Measurements from ENCODE around the gene KCNMA1.

The KCNMA1 gene

GRCh38 chr10:77144656-77145055 lies 493.0 kb downstream of the KCNMA1 start:
- Histone ChIP-seq H3K36me3 (ENCODE audit: control insufficient read depth, insufficient read depth, low read length) (no peaks in the 10 kb centered on the region), H3K27me3 (replicated peaks; ENCODE audit: control insufficient read depth, insufficient read depth, low read length) (no peaks in the 10 kb centered on the region), H3K4me3 (replicated peaks; ENCODE audit: low read depth, low read length) (no peak overlapping the region)
- TF ChIP-seq, protein P1, sequence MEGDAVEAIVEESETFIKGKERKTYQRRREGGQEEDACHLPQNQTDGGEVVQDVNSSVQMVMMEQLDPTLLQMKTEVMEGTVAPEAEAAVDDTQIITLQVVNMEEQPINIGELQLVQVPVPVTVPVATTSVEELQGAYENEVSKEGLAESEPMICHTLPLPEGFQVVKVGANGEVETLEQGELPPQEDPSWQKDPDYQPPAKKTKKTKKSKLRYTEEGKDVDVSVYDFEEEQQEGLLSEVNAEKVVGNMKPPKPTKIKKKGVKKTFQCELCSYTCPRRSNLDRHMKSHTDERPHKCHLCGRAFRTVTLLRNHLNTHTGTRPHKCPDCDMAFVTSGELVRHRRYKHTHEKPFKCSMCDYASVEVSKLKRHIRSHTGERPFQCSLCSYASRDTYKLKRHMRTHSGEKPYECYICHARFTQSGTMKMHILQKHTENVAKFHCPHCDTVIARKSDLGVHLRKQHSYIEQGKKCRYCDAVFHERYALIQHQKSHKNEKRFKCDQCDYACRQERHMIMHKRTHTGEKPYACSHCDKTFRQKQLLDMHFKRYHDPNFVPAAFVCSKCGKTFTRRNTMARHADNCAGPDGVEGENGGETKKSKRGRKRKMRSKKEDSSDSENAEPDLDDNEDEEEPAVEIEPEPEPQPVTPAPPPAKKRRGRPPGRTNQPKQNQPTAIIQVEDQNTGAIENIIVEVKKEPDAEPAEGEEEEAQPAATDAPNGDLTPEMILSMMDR (IDR thresholded peaks at IDR 0.05; ENCODE audit: insufficient read depth, low read length, poor library complexity, severe bottlenecking), result no peak
- no peak for DNase-seq (ENCODE audit: extremely low read depth, insufficient read length)

DNA sequence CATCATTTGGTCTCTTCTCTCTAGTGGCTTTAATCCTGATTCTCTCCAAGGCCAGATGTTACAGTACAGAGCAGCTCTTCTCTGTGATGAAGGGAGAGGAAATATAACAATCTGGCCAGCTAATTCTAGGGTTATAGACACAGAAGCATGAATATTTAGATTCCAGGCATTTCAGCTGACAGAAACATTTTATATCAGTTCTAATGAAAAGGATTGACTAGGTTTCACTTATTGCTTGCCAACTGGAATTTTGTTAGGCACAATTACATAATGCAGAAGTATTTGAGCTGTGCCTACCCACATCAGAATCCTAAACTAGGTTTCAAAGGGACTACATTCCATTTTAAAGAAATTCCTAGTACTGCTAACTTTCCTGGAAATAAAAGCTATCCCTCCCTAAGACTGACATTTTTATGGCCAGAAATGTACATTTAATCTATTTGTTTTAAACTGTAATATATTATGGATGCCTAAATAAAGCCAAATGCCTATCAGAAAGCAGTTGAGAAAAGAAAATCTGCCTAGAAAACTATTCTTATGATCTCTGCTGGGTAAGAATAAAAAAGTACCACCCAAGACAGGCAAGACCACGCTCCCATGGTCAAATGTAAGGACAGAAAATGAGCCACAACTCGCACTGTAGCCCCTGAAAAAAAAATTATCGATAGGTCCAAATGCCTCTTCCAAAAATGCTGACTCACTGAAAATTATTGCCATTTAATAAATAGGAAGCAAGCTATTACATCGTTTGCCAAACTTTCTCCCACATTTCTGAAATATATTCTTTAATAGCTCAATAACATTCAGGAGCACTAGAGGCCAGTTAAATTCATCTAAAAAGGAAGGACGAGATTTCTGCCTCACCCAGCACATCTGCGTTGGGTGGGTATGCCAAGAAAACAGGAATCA lies 498.1 kb downstream of the KCNMA1 start:
- H3K27me3 ChIP-seq (replicated peaks; ENCODE audit: control insufficient read depth, insufficient read depth, low read length), result no peaks in the 10 kb centered on the region
- TF ChIP-seq, protein P1 (IDR thresholded peaks at IDR 0.05; ENCODE audit: insufficient read depth, low read length, poor library complexity, severe bottlenecking), result no peak
- no peak for DNase-seq (ENCODE audit: extremely low read depth, insufficient read length)
- H3K36me3 ChIP-seq (ENCODE audit: control insufficient read depth, insufficient read depth, low read length), result no peaks in the 10 kb centered on the region
- H3K4me3 ChIP-seq (replicated peaks; ENCODE audit: low read depth, low read length), result no peak overlapping the region

GRCh38 chr10:77138541-77138940 lies 499.1 kb downstream of the KCNMA1 start:
- TF ChIP-seq, protein P1 (IDR thresholded peaks at IDR 0.05; ENCODE audit: insufficient read depth, low read length, poor library complexity, severe bottlenecking), result no peak
- no peaks in the 10 kb centered on the region for H3K27me3 ChIP-seq (replicated peaks; ENCODE audit: control insufficient read depth, insufficient read depth, low read length)
- no peaks in the 10 kb centered on the region for H3K36me3 ChIP-seq (ENCODE audit: control insufficient read depth, insufficient read depth, low read length)
- DNase-seq (ENCODE audit: extremely low read depth, insufficient read length), result no peak
- H3K4me3 ChIP-seq (replicated peaks; ENCODE audit: low read depth, low read length), result no peak overlapping the region

DNA sequence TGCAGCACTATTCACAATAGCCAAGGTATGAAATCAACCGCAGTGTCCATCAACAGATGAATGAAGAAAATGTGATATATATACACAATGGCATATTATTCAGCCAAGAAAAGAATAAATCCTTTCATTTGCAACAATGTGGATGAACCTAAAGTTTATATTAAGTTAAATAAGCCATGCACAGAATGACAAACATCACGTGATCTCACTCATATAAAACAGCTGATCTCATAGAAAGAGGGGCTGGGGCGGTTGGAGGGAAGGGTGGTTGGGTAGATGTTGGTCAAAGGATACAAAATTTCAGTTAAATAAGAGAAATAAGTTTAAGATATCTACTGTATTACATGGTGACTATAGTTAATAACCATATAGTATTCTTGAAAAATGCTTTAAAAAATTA lies 502.1 kb downstream of the KCNMA1 start:
- DNase-seq (ENCODE audit: extremely low read depth, insufficient read length), result no peak
- Histone ChIP-seq H3K4me3 (replicated peaks; ENCODE audit: low read depth, low read length) (no peak overlapping the region), H3K27me3 (replicated peaks; ENCODE audit: control insufficient read depth, insufficient read depth, low read length) (no peaks in the 10 kb centered on the region), H3K36me3 (ENCODE audit: control insufficient read depth, insufficient read depth, low read length) (no peaks in the 10 kb centered on the region)
- TF ChIP-seq, protein P1 (IDR thresholded peaks at IDR 0.05; ENCODE audit: insufficient read depth, low read length, poor library complexity, severe bottlenecking), result no peak

- no peak for DNase-seq (ENCODE audit: extremely low read depth, insufficient read length)
- Histone ChIP-seq H3K36me3 (ENCODE audit: control insufficient read depth, insufficient read depth, low read length) (no peaks in the 10 kb centered on the region), H3K4me3 (replicated peaks; ENCODE audit: low read depth, low read length) (no peak overlapping the region), H3K27me3 (replicated peaks; ENCODE audit: control insufficient read depth, insufficient read depth, low read length) (no peaks in the 10 kb centered on the region)
- TF ChIP-seq, protein P1 (IDR thresholded peaks at IDR 0.05; ENCODE audit: insufficient read depth, low read length, poor library complexity, severe bottlenecking), result no peak
Measured at GRCh38 chr10:77131214-77131613, 506.4 kb downstream of the KCNMA1 start.
